Caco-2 (cell line): ENCODE data around the gene SDF2L1. TPM values are rescaled to one million over a fixed set of nuclear protein-coding genes. Genes with fewer than 3 reads are reported as not detected.

ENCODE experiments used
- BruUV-seq: library from RNA; stranded (reverse); fragments of 400-500 nt; replicated peaks from 2 replicates; lab custom pipeline; 2021; lab: Mats Ljungman, UMichigan
- CTCF ChIA-PET: fragments of 300-600 bp; sonication (Branson Sonifier 250); formaldehyde crosslinking; loops from one replicate; lab custom pipeline; 2022; ENCODE audit warnings: antibody characterized with exemption; lab: Charles Lee
- POLR2A ChIA-PET: fragments of 300-600 bp; sonication (Branson Sonifier 250); formaldehyde crosslinking; loops from one replicate; lab custom pipeline; 2022; ENCODE audit warnings: antibody characterized with exemption; lab: Charles Lee
- DNase-seq, 2 experiments: peaks; one replicate each; pipeline versions ENCODE4 v3.0.0 to v3.0.0-alpha.2; 2020 to 2022
- H3K27me3 ChIP-seq: replicated peaks from 2 replicates; pipeline ENCODE4 v1.6.0; 2011; ENCODE audit warnings: low read length; ENCODE audit not compliant: control insufficient read depth, insufficient read depth
- H3K36me3 ChIP-seq: 2 replicates; pipeline ENCODE4 v1.5.1; 2011; ENCODE audit warnings: low read length; ENCODE audit not compliant: control insufficient read depth, insufficient read depth
- H3K4me1 ChIP-seq: fragments of 250-450 bp; sonication (Bioruptor Pico); 2 replicates; pipeline ENCODE4 v1.5.1; 2020; ENCODE audit warnings: mild to moderate bottlenecking
- H3K4me3 ChIP-seq: 2 replicates; pipeline ENCODE4 v1.5.1; 2011; ENCODE audit warnings: low read depth, mild to moderate bottlenecking, control low read depth, low read length
- H3K9me3 ChIP-seq: fragments of 250-450 bp; sonication (Bioruptor Pico); 2 replicates; pipeline ENCODE4 v1.5.1; 2020; ENCODE audit warnings: mild to moderate bottlenecking, moderate library complexity
- H3K27ac Mint-ChIP-seq: one replicate; pipeline ENCODE4 v1.8.0; 2022; ENCODE audit warnings: mixed read lengths; ENCODE audit not compliant: unreplicated experiment
- H3K27me3 Mint-ChIP-seq: one replicate; pipeline ENCODE4 v1.8.0; 2022; ENCODE audit warnings: mixed read lengths; ENCODE audit not compliant: insufficient read depth, unreplicated experiment
- H3K36me3 Mint-ChIP-seq: one replicate; pipeline ENCODE4 v1.8.0; 2022; ENCODE audit warnings: mild to moderate bottlenecking, mixed read lengths; ENCODE audit not compliant: insufficient read depth, unreplicated experiment
- H3K4me1 Mint-ChIP-seq: one replicate; pipeline ENCODE4 v1.8.0; 2022; ENCODE audit warnings: low read depth, mixed read lengths; ENCODE audit not compliant: unreplicated experiment
- H3K4me3 Mint-ChIP-seq: one replicate; pipeline ENCODE4 v1.8.0; 2022; ENCODE audit warnings: mild to moderate bottlenecking, moderate library complexity, mixed read lengths; ENCODE audit not compliant: unreplicated experiment
- H3K9me3 Mint-ChIP-seq: one replicate; pipeline ENCODE4 v1.8.0; 2022; ENCODE audit warnings: mixed read lengths; ENCODE audit not compliant: unreplicated experiment
- CTCF ChIP-seq, 2 experiments: fragments of 200-600 bp in 1 of 2; IDR thresholded peaks; 1 replicate in 1 of 2; 2 replicates in 1 of 2; pipeline versions ENCODE4 v1.5.1 to v1.8.0; 2011 to 2022; ENCODE audit warnings: antibody characterized with exemption in 1 of 2, control low read depth in 1 of 2, inconsistent platforms in 1 of 2, low read depth in 1 of 2, low read length in 1 of 2, mild to moderate bottlenecking in 1 of 2, moderate library complexity in 1 of 2; ENCODE audit not compliant: insufficient read depth in 1 of 2, severe bottlenecking in 1 of 2, unreplicated experiment in 1 of 2
- intact Hi-C: fragments of 100-400 bp; cut with micrococcal nuclease; formaldehyde crosslinking; loops from one replicate; pipeline ENCODE4 v1.10.0; 2022; ENCODE audit not compliant: unreplicated experiment
- total RNA-seq: library from RNA; stranded (reverse); gene quantifications from 2 replicates; pipeline ENCODE4 v1.2.3, GENCODE V29; 2022

SDF2L1 gene
- total RNA-seq, 1 experiment from 2014 or later, result 48.5 TPM

GRCh38 chr22:21683401-21683811, 41.3 kb downstream of the SDF2L1 start:
- Histone ChIP-seq H3K4me3 (no peak overlapping the region), H3K27me3 (no peaks in the 10 kb centered on the region), H3K9me3 (no peaks in the 10 kb centered on the region), H3K36me3 (no peaks in the 10 kb centered on the region), H3K4me1 (no peaks in the 10 kb centered on the region)
- intact Hi-C loops, result no loop called here
- BruUV-seq, result no TSS peak
- Mint-ChIP-seq H3K27ac (no peak overlapping the region), H3K27me3 (no peaks in the 10 kb centered on the region), H3K9me3 (no peaks in the 10 kb centered on the region), H3K4me1 (no peaks in the 10 kb centered on the region), H3K4me3 (no peak overlapping the region), H3K36me3 (peaks cover 33% of the 10 kb centered on the region)
- no peak for TF ChIP-seq CTCF (IDR thresholded peaks at IDR 0.05; ENCODE audit: insufficient read depth in 1 of 2, low read depth in 1 of 2, low read length in 1 of 2, severe bottlenecking in 1 of 2, unreplicated experiment in 1 of 2)
- DNase-seq, result no peak
- CTCF ChIA-PET, result no interaction called here
- POLR2A ChIA-PET, result no interaction called here

- intact Hi-C loops, result no loop called here
- no peaks in the 10 kb centered on the region for H3K9me3 Mint-ChIP-seq
Measured at GRCh38 chr22:21684492-21685163, 42.5 kb downstream of the SDF2L1 start.

GRCh38 chr22:21685164-21685513, 43.0 kb downstream of the SDF2L1 start:
- CTCF ChIA-PET, result no interaction called here
- H3K36me3 Mint-ChIP-seq, result peaks cover 43% of the 10 kb centered on the region

More at GRCh38 chr22:21684492-21685163, 42.5 kb downstream of the SDF2L1 start:
- H3K4me1 ChIP-seq, result no peaks in the 10 kb centered on the region
- H3K36me3 ChIP-seq, result no peaks in the 10 kb centered on the region
- no TSS peak for BruUV-seq
- no peak overlapping the region for H3K27ac Mint-ChIP-seq
- H3K9me3 ChIP-seq, result no peaks in the 10 kb centered on the region
- no peaks in the 10 kb centered on the region for H3K4me1 Mint-ChIP-seq
- no peak overlapping the region for H3K4me3 ChIP-seq
- H3K4me3 Mint-ChIP-seq, result no peak overlapping the region
- H3K36me3 Mint-ChIP-seq, result peaks cover 38% of the 10 kb centered on the region
- no peaks in the 10 kb centered on the region for H3K27me3 ChIP-seq
- POLR2A ChIA-PET, result no interaction called here
- CTCF ChIA-PET, result interaction anchor here (0.7 kb wide), 1 partner anchor 39 kb away, joined by 7 read pairs; no protein-coding TSS in a partner anchor
- H3K27me3 Mint-ChIP-seq, result no peaks in the 10 kb centered on the region
- TF ChIP-seq CTCF (IDR thresholded peaks at IDR 0.05; ENCODE audit: insufficient read depth in 1 of 2, low read depth in 1 of 2, low read length in 1 of 2, severe bottlenecking in 1 of 2, unreplicated experiment in 1 of 2), result no peak
- DNase-seq, result no peak

More at GRCh38 chr22:21685164-21685513, 43.0 kb downstream of the SDF2L1 start:
- Mint-ChIP-seq H3K9me3 (no peaks in the 10 kb centered on the region), H3K4me1 (no peaks in the 10 kb centered on the region), H3K27me3 (no peaks in the 10 kb centered on the region), H3K27ac (no peak overlapping the region), H3K4me3 (no peak overlapping the region)
- Histone ChIP-seq H3K27me3 (no peaks in the 10 kb centered on the region), H3K4me3 (no peak overlapping the region), H3K36me3 (no peaks in the 10 kb centered on the region), H3K4me1 (no peaks in the 10 kb centered on the region), H3K9me3 (no peaks in the 10 kb centered on the region)
- POLR2A ChIA-PET, result no interaction called here
- no TSS peak for BruUV-seq
- TF ChIP-seq CTCF (IDR thresholded peaks at IDR 0.05; ENCODE audit: insufficient read depth in 1 of 2, low read depth in 1 of 2, low read length in 1 of 2, severe bottlenecking in 1 of 2, unreplicated experiment in 1 of 2), result no peak
- no peak for DNase-seq
- intact Hi-C loops, result no loop called here
